Prostate gland (tissue), 2 donors: ENCODE results near the gene ADCY3.

Source experiments
- CTCF ChIP-seq, 4 experiments: fragments of 200-600 bp in 2 of 4; fragments of 450-650 bp in 2 of 4; sonication (generic) in 2 of 4; IDR thresholded peaks; 1 replicate in 3 of 4; 2 replicates in 1 of 4; pipeline ENCODE4 v1.5.1; 2016 to 2019; ENCODE audit warnings: antibody characterized with exemption in 4 of 4, mild to moderate bottlenecking in 2 of 4, moderate library complexity in 2 of 4
- POLR2A ChIP-seq: fragments of 450-650 bp; IDR thresholded peaks from one replicate; pipeline ENCODE4 v1.6.1; 2016; ENCODE audit warnings: antibody characterized with exemption, mild to moderate bottlenecking
- POLR2AphosphoS5 ChIP-seq: sonication (generic); formaldehyde crosslinking; IDR thresholded peaks from one replicate; pipeline ENCODE4 v1.6.1; 2017; ENCODE audit warnings: antibody characterized with exemption

- TF ChIP-seq CTCF (IDR thresholded peaks at IDR 0.05) (no peak), POLR2AphosphoS5 (no peak), POLR2A (no peak)
These were observed 67.5 kb downstream of the ADCY3 start for GRCh38 chr2:24852431-24853020.
